ENCODE measurements around the gene CHRNA1. TPM values are rescaled to one million over a fixed set of nuclear protein-coding genes. Genes with fewer than 3 reads are reported as not detected.

CHRNA1 gene
- total RNA-seq, 1 donor = under 0.01 TPM

DNA sequence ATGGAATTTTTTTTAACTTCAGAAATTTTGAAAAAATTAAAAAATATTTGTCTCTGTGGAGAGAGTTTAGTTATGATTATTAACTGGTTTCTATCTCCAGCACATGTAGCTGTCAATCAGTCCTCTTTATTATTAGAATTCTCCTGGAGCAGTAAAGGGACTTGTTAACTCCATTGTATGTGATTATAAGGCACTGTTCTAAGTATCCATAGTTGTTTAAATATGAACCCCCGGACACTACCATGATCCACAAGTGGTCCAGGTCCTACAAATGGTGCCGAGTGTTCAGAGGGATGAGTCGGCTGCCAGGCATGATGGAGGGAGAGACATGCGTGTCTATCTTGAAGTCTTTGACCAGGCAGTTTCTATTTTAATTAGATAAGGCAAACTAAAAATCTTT lies 492 bp downstream of the CHRNA1 start:
- TF ChIP-seq, protein P1, sequence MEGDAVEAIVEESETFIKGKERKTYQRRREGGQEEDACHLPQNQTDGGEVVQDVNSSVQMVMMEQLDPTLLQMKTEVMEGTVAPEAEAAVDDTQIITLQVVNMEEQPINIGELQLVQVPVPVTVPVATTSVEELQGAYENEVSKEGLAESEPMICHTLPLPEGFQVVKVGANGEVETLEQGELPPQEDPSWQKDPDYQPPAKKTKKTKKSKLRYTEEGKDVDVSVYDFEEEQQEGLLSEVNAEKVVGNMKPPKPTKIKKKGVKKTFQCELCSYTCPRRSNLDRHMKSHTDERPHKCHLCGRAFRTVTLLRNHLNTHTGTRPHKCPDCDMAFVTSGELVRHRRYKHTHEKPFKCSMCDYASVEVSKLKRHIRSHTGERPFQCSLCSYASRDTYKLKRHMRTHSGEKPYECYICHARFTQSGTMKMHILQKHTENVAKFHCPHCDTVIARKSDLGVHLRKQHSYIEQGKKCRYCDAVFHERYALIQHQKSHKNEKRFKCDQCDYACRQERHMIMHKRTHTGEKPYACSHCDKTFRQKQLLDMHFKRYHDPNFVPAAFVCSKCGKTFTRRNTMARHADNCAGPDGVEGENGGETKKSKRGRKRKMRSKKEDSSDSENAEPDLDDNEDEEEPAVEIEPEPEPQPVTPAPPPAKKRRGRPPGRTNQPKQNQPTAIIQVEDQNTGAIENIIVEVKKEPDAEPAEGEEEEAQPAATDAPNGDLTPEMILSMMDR (IDR thresholded peaks at IDR 0.05; ENCODE audit: insufficient read depth, low read depth, low read length) = no peak
- DNase-seq (ENCODE audit: low read depth) = no peak
- H3K4me3 ChIP-seq (ENCODE audit: low read depth, low read length) = no peak overlapping the region

DNA sequence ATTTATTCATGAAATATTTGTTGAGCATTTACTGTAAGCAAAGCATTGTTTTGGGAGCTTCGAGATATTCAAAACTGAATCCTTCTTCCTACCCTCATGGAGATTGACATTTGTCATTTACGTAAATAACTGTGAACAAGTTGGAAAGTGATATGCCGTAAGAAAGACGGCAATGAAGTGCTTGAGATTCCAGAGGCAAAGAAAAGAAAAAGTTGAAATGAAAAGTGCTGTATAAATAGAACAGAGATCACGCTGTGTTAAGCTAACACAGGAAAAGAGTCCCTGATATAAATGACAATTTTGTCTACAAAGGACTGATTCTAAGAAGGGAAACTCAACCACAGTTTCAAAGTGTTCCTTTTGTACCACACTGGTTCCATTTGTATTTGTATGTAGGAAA lies 1.8 kb downstream of the CHRNA1 start:
- TF ChIP-seq, protein P1 (IDR thresholded peaks at IDR 0.05; ENCODE audit: insufficient read depth, low read depth, low read length) = no peak
- no peak for DNase-seq (ENCODE audit: low read depth)
- H3K4me3 ChIP-seq (ENCODE audit: low read depth, low read length) = no peak overlapping the region

DNA sequence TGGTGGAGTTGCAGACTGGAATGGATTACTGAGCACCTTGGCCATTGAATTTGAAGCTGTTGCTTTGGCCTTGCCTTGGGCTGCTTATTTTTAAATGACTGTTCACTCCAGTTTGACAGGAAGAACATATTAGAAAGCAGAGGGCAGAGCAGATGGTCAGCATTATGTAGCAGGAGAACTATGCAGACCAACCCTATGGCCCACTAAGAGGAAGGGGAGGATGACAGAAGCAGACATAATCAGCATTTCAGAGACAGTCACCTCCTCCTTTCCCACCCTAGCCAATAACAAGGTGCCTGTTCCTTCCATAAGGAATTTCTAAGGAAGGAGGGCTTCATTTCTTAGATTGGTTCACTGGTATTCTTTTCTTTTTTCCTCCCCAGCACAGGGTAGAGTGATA lies 2.4 kb downstream of the CHRNA1 start:
- DNase-seq (ENCODE audit: low read depth) = no peak
- H3K4me3 ChIP-seq (ENCODE audit: low read depth, low read length) = no peak overlapping the region
- TF ChIP-seq, protein P1 (IDR thresholded peaks at IDR 0.05; ENCODE audit: insufficient read depth, low read depth, low read length) = no peak

DNA sequence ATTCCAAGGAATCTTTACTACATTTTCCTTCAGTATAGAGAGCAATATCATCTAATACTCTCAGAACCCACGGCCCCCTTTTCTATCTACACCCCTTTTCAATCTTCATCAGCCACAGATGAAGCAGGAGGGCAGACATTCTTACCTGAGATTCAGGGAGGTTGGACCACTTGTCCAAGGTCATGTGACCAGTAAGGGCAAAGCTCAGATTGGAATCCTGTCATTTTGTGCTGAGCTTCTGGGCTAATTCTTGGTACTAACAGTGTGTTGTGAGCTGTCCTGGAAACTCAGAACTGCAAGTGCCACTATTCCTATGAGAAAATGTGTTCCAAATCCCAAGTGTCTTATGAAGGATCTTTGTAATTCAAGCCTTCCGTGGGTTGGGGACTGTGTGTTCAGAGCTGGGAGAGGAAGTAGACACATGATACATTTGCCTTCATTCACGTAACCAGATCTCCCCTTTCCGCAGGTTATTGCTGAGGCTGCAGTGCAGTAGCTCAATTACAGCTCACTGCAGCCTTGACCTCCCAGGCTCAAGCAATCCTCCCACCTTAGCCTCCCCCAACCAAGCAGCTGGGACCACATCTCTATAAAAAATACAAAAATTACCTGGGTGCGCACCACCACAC lies 3.3 kb downstream of the CHRNA1 start:
- no peak for DNase-seq (ENCODE audit: low read depth)
- TF ChIP-seq, protein P1 (IDR thresholded peaks at IDR 0.05; ENCODE audit: insufficient read depth, low read depth, low read length) = no peak
- no peak overlapping the region for H3K4me3 ChIP-seq (ENCODE audit: low read depth, low read length)

DNA sequence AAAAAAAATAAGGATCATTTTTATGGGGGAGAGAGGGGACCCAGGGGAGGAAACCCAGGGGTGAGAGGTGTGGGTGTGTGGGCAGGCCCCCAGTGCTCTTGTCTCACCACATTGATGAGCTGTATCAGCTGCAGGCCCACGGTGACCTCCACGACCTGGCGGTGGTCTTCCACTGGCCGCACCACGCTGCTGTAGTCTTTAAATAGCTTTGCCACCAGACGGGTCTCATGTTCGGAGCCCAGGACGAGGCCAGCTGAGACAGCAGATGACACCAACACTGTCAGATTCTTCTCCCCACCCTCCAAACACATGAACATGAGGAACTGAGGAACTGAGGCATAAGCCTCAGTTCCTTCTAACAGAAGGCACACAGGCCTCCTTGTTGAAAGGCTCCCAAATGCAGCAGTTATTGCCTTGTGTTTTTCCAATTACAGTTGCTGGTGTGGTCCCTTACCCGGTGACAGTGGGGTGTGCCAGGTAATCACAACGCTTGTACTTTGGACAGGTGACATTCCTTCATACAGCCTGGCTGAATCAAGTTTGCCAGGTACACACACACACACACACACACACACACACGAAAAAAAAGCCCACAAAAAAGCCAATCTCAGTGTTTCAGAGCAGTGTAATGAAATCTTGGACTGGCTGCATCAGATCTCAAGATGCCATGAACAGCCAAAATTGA lies 4.7 kb downstream of the CHRNA1 start:
- TF ChIP-seq, protein P1 (IDR thresholded peaks at IDR 0.05; ENCODE audit: insufficient read depth, low read depth, low read length) = no peak
- no peak for DNase-seq (ENCODE audit: low read depth)
- H3K4me3 ChIP-seq (ENCODE audit: low read depth, low read length) = no peak overlapping the region

DNA sequence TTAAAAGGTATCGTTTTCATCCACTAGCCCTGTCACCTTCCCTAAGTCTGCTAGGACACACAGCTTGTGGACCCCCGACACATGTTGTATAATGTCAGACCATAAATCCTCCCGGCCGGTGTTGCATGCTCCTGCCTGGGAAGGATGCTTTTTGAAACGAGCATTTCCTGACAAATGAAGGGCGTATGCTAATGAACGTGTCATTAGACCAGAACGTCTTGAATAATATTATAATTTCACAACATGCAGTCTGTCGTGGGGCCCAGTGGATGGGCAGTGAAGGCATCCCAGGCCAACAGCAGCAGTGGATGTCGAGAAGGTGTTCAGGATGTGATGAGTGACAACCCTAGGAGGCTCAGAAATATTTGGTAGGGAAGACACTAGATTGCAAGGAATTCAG lies 7.5 kb downstream of the CHRNA1 start:
- no peak for DNase-seq (ENCODE audit: low read depth)
- TF ChIP-seq, protein P1 (IDR thresholded peaks at IDR 0.05; ENCODE audit: insufficient read depth, low read depth, low read length) = no peak
- H3K4me3 ChIP-seq (ENCODE audit: low read depth, low read length) = no peak overlapping the region

Measured in fibroblast of villous mesenchyme (primary cell).